HUES48 (cell line): ENCODE data around the gene TMEM120A.

Experiments
- H3K27ac ChIP-seq: one replicate; pipeline ENCODE4 v1.7.0; 2013; ENCODE audit warnings: low read depth, low read length, inconsistent platforms
- H3K27me3 ChIP-seq: 2 replicates; pipeline ENCODE4 v1.6.1; 2013; ENCODE audit warnings: mild to moderate bottlenecking, low read length; ENCODE audit not compliant: control insufficient read depth, insufficient read depth
- H3K36me3 ChIP-seq: 2 replicates; pipeline ENCODE4 v1.6.1; 2013; ENCODE audit warnings: low read length; ENCODE audit not compliant: control insufficient read depth, insufficient read depth
- H3K4me1 ChIP-seq: 2 replicates; pipeline ENCODE4 v1.6.1; 2013; ENCODE audit warnings: mild to moderate bottlenecking, low read length; ENCODE audit not compliant: control insufficient read depth, insufficient read depth
- H3K4me3 ChIP-seq: 2 replicates; pipeline ENCODE4 v1.5.1; 2013; ENCODE audit warnings: mild to moderate bottlenecking, low read depth, low read length
- H3K9ac ChIP-seq: 2 replicates; pipeline ENCODE4 v1.6.1; 2013; ENCODE audit warnings: mild to moderate bottlenecking, low read depth, low read length, moderate library complexity
- H3K9me3 ChIP-seq: 2 replicates; pipeline ENCODE4 v1.6.1; 2013; ENCODE audit warnings: low read length; ENCODE audit not compliant: control insufficient read depth, insufficient read depth

Gene TMEM120A

GRCh38 chr7:75953431-75953830 lies 41.0 kb downstream of the TMEM120A start:
- Histone ChIP-seq H3K27ac (no peak overlapping the region), H3K36me3 (peaks cover 42% of the 10 kb centered on the region), H3K27me3 (no peaks in the 10 kb centered on the region), H3K4me3 (no peak overlapping the region), H3K9ac (no peak overlapping the region), H3K9me3 (no peaks in the 10 kb centered on the region), H3K4me1 (peaks cover 6% of the 10 kb centered on the region)

DNA sequence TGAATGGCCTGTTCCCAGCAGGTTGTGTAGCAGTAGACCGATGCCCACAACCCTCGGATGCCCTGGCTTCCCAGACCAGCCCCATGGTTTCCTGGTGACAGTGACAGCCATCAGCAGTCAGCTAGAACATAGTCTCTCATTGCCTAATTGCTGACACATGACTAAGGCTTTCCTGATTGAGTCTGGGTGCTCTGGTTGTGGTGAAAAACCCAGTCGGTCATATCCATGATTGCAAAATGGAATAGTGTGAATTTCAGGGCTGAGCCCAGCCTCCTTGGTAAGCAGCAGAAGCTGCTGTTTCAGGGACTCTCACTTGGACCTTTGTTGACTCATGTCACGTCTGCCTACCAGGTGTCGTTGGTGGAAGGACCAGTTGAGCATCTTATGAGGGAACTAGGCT lies 42.9 kb downstream of the TMEM120A start:
- H3K9me3 ChIP-seq = no peaks in the 10 kb centered on the region
- no peak overlapping the region for H3K9ac ChIP-seq
- H3K27ac ChIP-seq = no peak overlapping the region
- no peaks in the 10 kb centered on the region for H3K27me3 ChIP-seq
- no peaks in the 10 kb centered on the region for H3K4me1 ChIP-seq
- no peak overlapping the region for H3K4me3 ChIP-seq
- H3K36me3 ChIP-seq = peaks cover 39% of the 10 kb centered on the region

- no peaks in the 10 kb centered on the region for H3K4me1 ChIP-seq
- H3K9me3 ChIP-seq = no peaks in the 10 kb centered on the region
- H3K27me3 ChIP-seq = no peaks in the 10 kb centered on the region
- no peak overlapping the region for H3K4me3 ChIP-seq
- H3K27ac ChIP-seq = no peak overlapping the region
- H3K9ac ChIP-seq = no peak overlapping the region
- H3K36me3 ChIP-seq = peaks cover 26% of the 10 kb centered on the region
Observed at GRCh38 chr7:75950111-75950681, 44.2 kb downstream of the TMEM120A start.

DNA sequence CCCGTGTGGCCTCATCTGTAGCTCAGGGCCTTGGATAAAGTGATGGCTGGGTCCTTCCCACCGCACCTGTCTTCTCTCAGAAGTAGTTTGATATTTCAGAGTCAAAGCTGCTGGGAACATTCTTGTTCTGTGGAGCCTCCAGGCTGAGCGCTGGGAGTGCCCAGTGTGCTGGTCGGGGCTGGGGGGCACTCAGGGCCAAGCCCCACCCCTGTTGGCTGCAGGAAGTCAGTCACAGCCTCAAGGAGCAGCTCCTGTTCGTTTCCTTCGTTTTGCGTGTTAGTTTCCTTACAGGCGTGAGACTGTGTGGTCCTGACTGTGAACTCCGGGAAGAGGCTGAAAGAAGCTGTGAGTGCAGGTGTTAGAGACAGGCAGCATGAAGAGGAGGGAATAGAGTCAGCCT lies 46.2 kb downstream of the TMEM120A start:
- Histone ChIP-seq H3K4me3 (no peak overlapping the region), H3K27ac (no peak overlapping the region), H3K27me3 (no peaks in the 10 kb centered on the region), H3K9ac (no peak overlapping the region), H3K9me3 (no peaks in the 10 kb centered on the region), H3K4me1 (no peaks in the 10 kb centered on the region), H3K36me3 (peaks cover 11% of the 10 kb centered on the region; the same call in 1 of the 2 replicates)

GRCh38 chr7:75946207-75946855 lies 48.1 kb downstream of the TMEM120A start:
- Histone ChIP-seq H3K27me3 (no peaks in the 10 kb centered on the region), H3K9me3 (no peaks in the 10 kb centered on the region), H3K36me3 (peaks cover 11% of the 10 kb centered on the region; the same call in 1 of the 2 replicates), H3K9ac (no peak overlapping the region), H3K4me1 (no peaks in the 10 kb centered on the region), H3K4me3 (no peak overlapping the region), H3K27ac (no peak overlapping the region)

- no peak overlapping the region for H3K9ac ChIP-seq
- no peaks in the 10 kb centered on the region for H3K9me3 ChIP-seq
- peaks cover 13% of the 10 kb centered on the region; the same call in 1 of the 2 replicates for H3K36me3 ChIP-seq
- H3K4me1 ChIP-seq = no peaks in the 10 kb centered on the region
- no peak overlapping the region for H3K4me3 ChIP-seq
- H3K27ac ChIP-seq = no peak overlapping the region
- no peaks in the 10 kb centered on the region for H3K27me3 ChIP-seq
Observed at GRCh38 chr7:75945297-75946168, 48.9 kb downstream of the TMEM120A start.

GRCh38 chr7:75944507-75944906 lies 49.9 kb downstream of the TMEM120A start:
- Histone ChIP-seq H3K27me3 (no peaks in the 10 kb centered on the region), H3K4me1 (no peaks in the 10 kb centered on the region), H3K9me3 (no peaks in the 10 kb centered on the region), H3K9ac (no peak overlapping the region), H3K36me3 (peaks cover 13% of the 10 kb centered on the region; the same call in 1 of the 2 replicates), H3K4me3 (no peak overlapping the region), H3K27ac (no peak overlapping the region)

DNA sequence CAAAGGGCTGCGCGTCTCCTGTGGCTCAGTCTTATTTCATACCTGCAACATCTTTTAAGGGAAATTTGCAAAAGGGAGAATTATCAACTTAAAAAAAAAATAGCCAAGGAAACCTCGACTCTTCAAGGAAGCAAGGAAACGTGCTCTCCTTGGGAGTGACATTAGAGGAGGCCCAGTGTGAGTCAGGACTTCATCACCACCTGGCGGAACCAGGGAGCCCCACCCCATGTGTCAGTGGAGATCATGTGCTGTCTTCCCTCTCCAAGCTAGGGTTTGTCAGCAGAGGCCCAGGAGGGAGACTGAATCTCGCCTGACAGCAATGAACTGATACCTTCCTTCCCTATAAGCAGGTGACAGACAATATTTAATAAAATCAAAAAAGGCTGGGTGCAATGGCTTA lies 50.5 kb downstream of the TMEM120A start:
- Histone ChIP-seq H3K4me3 (no peak overlapping the region), H3K4me1 (no peaks in the 10 kb centered on the region), H3K27ac (no peak overlapping the region), H3K9me3 (no peaks in the 10 kb centered on the region), H3K27me3 (no peaks in the 10 kb centered on the region), H3K9ac (no peak overlapping the region), H3K36me3 (peaks cover 13% of the 10 kb centered on the region; the same call in 1 of the 2 replicates)

DNA sequence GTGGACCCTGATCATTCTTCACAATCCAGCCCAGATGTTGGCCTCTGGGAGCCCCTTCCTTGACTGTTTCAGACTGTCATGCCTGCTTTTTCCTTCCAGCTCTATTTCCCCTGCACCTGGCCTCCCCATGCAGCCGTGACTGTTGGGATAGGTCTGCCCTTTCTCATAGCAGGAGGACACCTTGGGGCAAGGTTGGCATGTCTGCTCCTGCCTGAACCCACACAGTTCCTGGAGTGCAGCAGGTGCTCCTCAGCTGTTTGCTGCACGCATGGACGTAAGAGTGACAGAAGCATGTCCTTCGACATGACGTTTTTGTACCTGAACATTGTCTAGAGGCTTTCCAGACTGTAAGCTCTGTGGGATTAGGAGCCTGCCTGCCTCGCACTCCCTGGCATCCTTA lies 55.5 kb downstream of the TMEM120A start:
- Histone ChIP-seq H3K9me3 (no peaks in the 10 kb centered on the region), H3K9ac (no peak overlapping the region), H3K36me3 (0 out of 2 replicates have a peak, but pooled peaks cover 2% of the 10 kb centered on the region), H3K4me3 (no peak overlapping the region), H3K4me1 (no peaks in the 10 kb centered on the region), H3K27me3 (no peaks in the 10 kb centered on the region), H3K27ac (no peak overlapping the region)

- no peaks in the 10 kb centered on the region for H3K9me3 ChIP-seq
- 0 out of 2 replicates have a peak, but pooled peaks cover 2% of the 10 kb centered on the region for H3K36me3 ChIP-seq
- no peak overlapping the region for H3K4me3 ChIP-seq
- no peak overlapping the region for H3K9ac ChIP-seq
- H3K27me3 ChIP-seq = no peaks in the 10 kb centered on the region
- no peak overlapping the region for H3K27ac ChIP-seq
- no peaks in the 10 kb centered on the region for H3K4me1 ChIP-seq
Observed at GRCh38 chr7:75937958-75938786, 56.2 kb downstream of the TMEM120A start.
